Hypothalamus (tissue), 51 donors: ENCODE data around the gene MCHR2.
A peak's percentile ranks its signal among the peaks of the same experiment; 100 is the strongest.

Experiments
- DNase-seq, 51 donors: peaks; one replicate each; lab custom pipeline; 2025; lab: John Stamatoyannopoulos, UW

Gene MCHR2

GRCh38 chr6:99905209-99906106 lies 88.6 kb downstream of the MCHR2 start:
- DNase-seq = peak in 1 of 51 donors; percentile 15

DNA sequence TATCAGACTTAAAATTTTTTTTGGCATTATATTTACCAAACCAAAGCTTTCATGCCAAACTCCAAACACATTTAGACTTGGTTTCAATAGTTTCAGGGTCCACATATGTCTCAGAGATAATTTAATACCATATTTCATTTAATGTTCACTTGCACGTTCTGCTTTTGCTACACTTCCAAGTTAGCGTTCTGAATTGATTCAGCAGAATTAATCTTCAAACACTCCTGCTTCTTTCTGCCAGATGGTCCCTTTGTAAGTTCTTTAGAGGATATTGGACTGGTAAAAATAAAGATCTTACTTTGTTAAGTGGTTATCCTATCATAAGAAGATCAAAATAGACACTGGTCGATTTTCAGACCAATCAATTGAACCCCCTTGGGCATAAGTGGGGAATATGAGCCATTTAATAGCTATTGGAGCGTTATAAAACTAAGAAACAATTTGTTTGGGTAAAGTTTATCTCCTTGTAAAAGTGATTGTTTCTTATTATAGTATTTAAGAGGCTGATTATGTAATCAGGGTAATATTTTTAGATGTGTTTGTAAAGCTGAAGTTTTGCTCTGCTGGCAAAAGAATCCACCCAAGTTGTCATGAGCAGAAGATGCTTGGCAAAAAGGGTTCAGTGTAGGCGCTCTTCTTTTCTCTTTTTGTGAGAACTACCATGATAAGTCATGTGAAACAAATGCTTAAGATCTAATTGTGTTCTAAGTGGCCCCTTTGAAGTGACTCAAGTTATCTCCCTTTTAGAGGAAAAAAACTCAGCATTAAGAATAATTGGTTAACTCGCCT lies 92.2 kb downstream of the MCHR2 start:
- no peak for DNase-seq

GRCh38 chr6:99894815-99895214 lies 99.2 kb downstream of the MCHR2 start:
- no peak for DNase-seq

DNA sequence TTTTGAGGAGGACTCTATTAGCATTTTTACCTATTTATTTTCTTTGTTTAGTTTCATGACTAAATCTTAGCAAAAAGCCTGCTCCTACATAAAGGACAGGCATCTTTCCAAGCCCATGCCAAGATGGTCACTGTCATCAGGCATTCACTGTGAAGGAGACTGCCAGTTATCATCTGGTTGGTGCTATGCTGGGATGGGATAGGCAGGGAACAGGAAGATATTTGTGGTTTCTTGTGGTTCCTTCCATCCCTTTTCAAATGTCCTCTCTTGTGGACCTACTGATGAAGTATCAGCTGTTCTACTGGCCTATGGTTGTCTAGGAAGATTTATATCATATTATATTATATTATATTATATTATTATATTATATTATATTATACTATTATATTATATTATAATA lies 107.0 kb downstream of the MCHR2 start:
- DNase-seq = no peak

- no peak for DNase-seq
These were observed 109.0 kb downstream of the MCHR2 start for GRCh38 chr6:99885051-99885450.

DNA sequence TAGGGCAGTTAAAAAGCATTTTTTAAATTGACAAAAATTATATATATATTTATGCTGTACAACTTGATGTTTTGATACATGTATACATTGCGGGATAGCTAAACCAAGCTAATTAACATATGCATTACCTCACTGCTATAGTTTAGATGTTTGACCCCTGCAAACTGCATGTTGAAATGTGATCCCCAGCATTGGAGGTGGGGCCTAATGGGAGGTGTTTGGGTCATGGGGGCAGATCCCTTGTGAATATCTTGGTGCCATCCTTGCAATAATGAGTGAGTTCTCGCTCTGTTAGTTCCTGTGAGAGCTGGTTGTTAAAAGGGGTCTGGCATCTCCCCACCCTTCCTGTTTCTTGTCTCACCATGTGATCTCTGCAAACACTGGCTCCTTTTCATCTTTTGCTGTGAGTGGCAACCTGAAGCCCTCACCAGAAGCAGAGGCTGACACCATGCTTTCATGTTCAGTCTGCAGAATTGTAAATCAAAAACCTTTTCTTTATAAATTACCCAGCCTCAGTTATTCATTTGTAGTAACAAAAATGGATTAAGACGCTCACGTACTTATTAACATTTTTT lies 111.8 kb downstream of the MCHR2 start:
- DNase-seq = no peak

GRCh38 chr6:99879431-99879830 lies 114.6 kb downstream of the MCHR2 start:
- no peak for DNase-seq

DNA sequence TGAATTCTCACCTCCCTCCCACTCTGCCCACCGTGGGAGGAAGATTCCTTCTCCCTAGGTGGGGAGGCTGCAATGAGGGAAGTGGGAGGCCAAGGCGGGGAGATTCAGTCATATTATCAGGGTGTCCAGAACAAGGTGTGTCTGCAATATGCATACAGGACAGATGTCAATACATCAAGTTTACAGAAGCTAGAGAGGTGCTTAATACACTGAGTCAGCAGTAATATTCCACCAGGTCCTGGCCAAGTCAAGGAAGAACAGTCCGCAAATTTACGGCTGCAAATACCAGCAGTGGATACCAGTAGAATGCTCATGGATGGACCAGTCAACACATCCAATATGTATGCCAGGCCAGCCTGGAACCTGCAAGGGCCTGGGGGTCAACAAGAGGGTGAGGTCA lies 119.0 kb downstream of the MCHR2 start:
- no peak for DNase-seq

DNA sequence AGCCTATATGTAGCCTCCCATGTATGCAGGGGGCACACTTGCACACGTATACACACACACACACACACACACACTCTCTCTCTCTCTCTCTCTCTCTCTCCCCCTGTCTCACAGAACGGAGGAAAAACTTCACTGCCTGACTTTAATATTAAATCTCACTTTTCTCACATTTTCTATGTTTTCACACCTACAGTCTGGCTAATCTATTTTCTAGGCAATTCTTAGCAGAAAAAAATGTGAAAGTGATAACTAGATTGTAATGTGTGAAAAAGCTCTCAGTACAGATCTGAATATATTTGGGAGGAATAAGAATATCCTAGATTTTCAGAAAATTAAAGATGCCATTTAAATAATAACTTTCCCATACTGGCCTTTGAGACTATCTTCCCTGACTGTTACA lies 120.9 kb downstream of the MCHR2 start:
- DNase-seq = no peak

DNA sequence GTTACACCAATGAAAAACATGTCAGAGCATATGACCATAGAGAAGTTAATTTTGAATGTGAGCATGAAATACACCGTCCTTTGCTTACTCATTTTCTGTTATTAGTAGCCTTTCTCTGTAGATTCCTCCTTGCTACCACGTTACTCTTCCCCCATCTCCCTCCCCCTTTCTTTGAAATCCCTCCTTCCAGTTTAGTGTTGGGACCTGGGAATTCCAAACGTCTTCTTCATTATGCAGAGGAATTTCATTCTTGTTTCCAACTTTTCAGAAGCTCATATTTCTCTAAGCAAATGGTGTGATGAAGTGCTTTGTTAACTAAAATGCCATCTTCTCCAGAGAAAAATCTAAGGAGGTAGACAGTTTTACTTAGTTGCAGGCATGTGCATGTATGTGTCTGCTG lies 122.4 kb downstream of the MCHR2 start:
- DNase-seq = no peak
